Islet of Langerhans (tissue), 1 donor: ENCODE data around the gene TPCN2.
"Not testable (repeated sequence)": the region's sequence is repeated elsewhere in the genome, so short reads cannot be mapped to it uniquely, and the experiment has no call there.

Experiments
- FAIRE-seq: peaks from one replicate; lab custom pipeline; 2011; peaks lifted over from hg19 to GRCh38; lab: Jason Lieb, UNC

Gene TPCN2

GRCh38 chr11:69048694-69049489, at the start of gene TPCN2:
TPCN2 (plus strand) TSS chr11:69048932; CDS start chr11:69048998, 66 bp downstream.
- FAIRE-seq = no peak

- no peak for FAIRE-seq
Observed at GRCh38 chr11:68999093-68999747, 49.5 kb upstream of the TPCN2 start.

- not testable (repeated sequence) for FAIRE-seq
Observed at GRCh38 chr11:68999748-69000355, 48.9 kb upstream of the TPCN2 start.

- no peak for FAIRE-seq
Observed at GRCh38 chr11:69000391-69000790, 48.3 kb upstream of the TPCN2 start.

GRCh38 chr11:69000831-69001242, 47.9 kb upstream of the TPCN2 start:
- no peak for FAIRE-seq

- FAIRE-seq = no peak
Observed at GRCh38 chr11:69001243-69002081, 47.3 kb upstream of the TPCN2 start.

- no peak for FAIRE-seq
Observed at GRCh38 chr11:69002110-69002569, 46.6 kb upstream of the TPCN2 start.

GRCh38 chr11:69002570-69003231, 46.0 kb upstream of the TPCN2 start:
- no peak for FAIRE-seq

- no peak for FAIRE-seq
Observed at GRCh38 chr11:69003301-69003865, 45.3 kb upstream of the TPCN2 start.

GRCh38 chr11:69003866-69004367, 44.8 kb upstream of the TPCN2 start:
- FAIRE-seq = no peak

GRCh38 chr11:69004411-69005182, 44.1 kb upstream of the TPCN2 start:
- no peak for FAIRE-seq

- FAIRE-seq = no peak
Observed at GRCh38 chr11:69005183-69005630, 43.5 kb upstream of the TPCN2 start.

- no peak for FAIRE-seq
Observed at GRCh38 chr11:69005631-69006368, 42.9 kb upstream of the TPCN2 start.

- no peak for FAIRE-seq
Observed at GRCh38 chr11:69006816-69007215, 41.9 kb upstream of the TPCN2 start.

GRCh38 chr11:69007975-69008381, 40.8 kb upstream of the TPCN2 start:
- FAIRE-seq = no peak

GRCh38 chr11:69008737-69009440, 39.8 kb upstream of the TPCN2 start:
- no peak for FAIRE-seq

GRCh38 chr11:69009441-69010211, 39.1 kb upstream of the TPCN2 start:
- FAIRE-seq = no peak

GRCh38 chr11:69010361-69010891, 38.3 kb upstream of the TPCN2 start:
- FAIRE-seq = no peak
